GM23338 (cell line): ENCODE measurements around the gene LGALS3. TPM values are rescaled to one million over a fixed set of nuclear protein-coding genes. Genes with fewer than 3 reads are reported as not detected.

Experiments used
- ATAC-seq: fragments of 200-7000 bp; cut with Tn5 transposase; 3 replicates; pipeline ENCODE4 v1.9.1; 2020
- DNase-seq: peaks from one replicate; pipeline ENCODE4 v3.0.0-alpha.2; 2015; ENCODE audit warnings: low spot score
- H2AFZ ChIP-seq: fragments of 200-600 bp; sonication (generic); 2 replicates; pipeline ENCODE4 v1.8.0; 2016; ENCODE audit warnings: antibody characterized with exemption, mild to moderate bottlenecking, moderate library complexity
- H3F3A ChIP-seq: fragments of 200-600 bp; sonication (generic); replicated peaks from 2 replicates; pipeline ENCODE4 v1.8.0; 2017; ENCODE audit warnings: antibody characterized with exemption, mixed run types, low read depth
- H3K27ac ChIP-seq: fragments of 200-600 bp; sonication (generic); 2 replicates; pipeline ENCODE4 v1.6.1; 2016; ENCODE audit warnings: low read depth
- H3K27me3 ChIP-seq: fragments of 200-600 bp; sonication (generic); 2 replicates; pipeline ENCODE4 v1.8.0; 2016; ENCODE audit warnings: mild to moderate bottlenecking, mixed run types, moderate library complexity; ENCODE audit not compliant: insufficient read depth
- H3K36me3 ChIP-seq: fragments of 200-600 bp; sonication (generic); 2 replicates; pipeline ENCODE4 v1.8.0; 2016; ENCODE audit warnings: mild to moderate bottlenecking; ENCODE audit not compliant: insufficient read depth
- H3K4me1 ChIP-seq: fragments of 200-600 bp; sonication (generic); 2 replicates; pipeline ENCODE4 v1.8.0; 2016; ENCODE audit warnings: mild to moderate bottlenecking, moderate library complexity; ENCODE audit not compliant: insufficient read depth
- H3K4me2 ChIP-seq: fragments of 200-600 bp; sonication (generic); 2 replicates; pipeline ENCODE4 v1.7.1; 2017; ENCODE audit warnings: mixed run types
- H3K4me3 ChIP-seq: fragments of 200-600 bp; sonication (generic); 2 replicates; pipeline ENCODE4 v1.6.1; 2016; ENCODE audit warnings: mixed run types
- H3K79me2 ChIP-seq: fragments of 200-600 bp; sonication (generic); replicated peaks from 2 replicates; pipeline ENCODE4 v1.8.0; 2017; ENCODE audit warnings: mild to moderate bottlenecking; ENCODE audit not compliant: insufficient read depth
- H3K9me2 ChIP-seq: fragments of 200-600 bp; sonication (generic); 2 replicates; pipeline ENCODE4 v1.8.0; 2017; ENCODE audit not compliant: insufficient read depth
- H4K20me1 ChIP-seq: fragments of 200-600 bp; sonication (generic); replicated peaks from 2 replicates; pipeline ENCODE4 v1.8.0; 2017; ENCODE audit warnings: mild to moderate bottlenecking; ENCODE audit not compliant: insufficient read depth
- H3K27ac Mint-ChIP-seq: 2 replicates; pipeline ENCODE4 v1.8.0; 2020; ENCODE audit warnings: inconsistent platforms, mild to moderate bottlenecking, moderate library complexity, mixed read lengths
- H3K27me3 Mint-ChIP-seq: 3 replicates; pipeline ENCODE4 v1.8.0; 2022; ENCODE audit warnings: low read depth, mild to moderate bottlenecking, moderate library complexity, mixed read lengths, inconsistent platforms; ENCODE audit not compliant: insufficient read depth, poor library complexity
- H3K36me3 Mint-ChIP-seq: 3 replicates; pipeline ENCODE4 v1.8.0; 2021; ENCODE audit warnings: low read depth, mild to moderate bottlenecking, inconsistent platforms, moderate library complexity, mixed read lengths
- H3K4me1 Mint-ChIP-seq: 3 replicates; pipeline ENCODE4 v1.8.0; 2020; ENCODE audit warnings: mild to moderate bottlenecking, inconsistent platforms, mixed read lengths
- H3K4me3 Mint-ChIP-seq: 3 replicates; pipeline ENCODE4 v1.8.0; 2021; ENCODE audit warnings: moderate library complexity, mild to moderate bottlenecking, inconsistent platforms, mixed read lengths
- H3K9me3 Mint-ChIP-seq: 3 replicates; pipeline ENCODE4 v1.8.0; 2020; ENCODE audit warnings: moderate library complexity, mild to moderate bottlenecking, inconsistent platforms, mixed read lengths
- CREB1 ChIP-seq: fragments of 250-450 bp; sonication (Bioruptor Pico); IDR thresholded peaks from 2 replicates; pipeline ENCODE4 v1.5.0; 2020; ENCODE audit warnings: low read depth, mild to moderate bottlenecking, moderate library complexity
- CTCF ChIP-seq, 2 experiments: fragments of 200-600 bp in 1 of 2; sonication (generic) in 1 of 2; conservative IDR thresholded peaks; 2 replicates each; pipeline versions ENCODE4 v1.5.1 to v1.6.1; 2016 to 2017; ENCODE audit warnings: antibody characterized with exemption in 2 of 2, low read depth in 2 of 2, mild to moderate bottlenecking in 2 of 2, moderate library complexity in 1 of 2
- ETS1 ChIP-seq: IDR thresholded peaks from 2 replicates; pipeline ENCODE4 v1.6.1; 2016; ENCODE audit warnings: antibody characterized with exemption
- EZH2 ChIP-seq: fragments of 200-600 bp; sonication (generic); IDR thresholded peaks from one replicate; pipeline ENCODE4 v1.8.0; 2017; ENCODE audit warnings: antibody characterized with exemption, mild to moderate bottlenecking, low read depth; ENCODE audit not compliant: unreplicated experiment
- EZH2phosphoT487 ChIP-seq: fragments of 200-600 bp; sonication (generic); IDR thresholded peaks from one replicate; pipeline ENCODE4 v1.8.1; 2018; ENCODE audit warnings: antibody characterized with exemption; ENCODE audit not compliant: unreplicated experiment
- JUNB ChIP-seq: IDR thresholded peaks from one replicate; pipeline ENCODE4 v1.6.1; 2016; ENCODE audit warnings: antibody characterized with exemption; ENCODE audit not compliant: unreplicated experiment
- NANOG ChIP-seq: IDR thresholded peaks from 2 replicates; pipeline ENCODE4 v1.6.1; 2016; ENCODE audit warnings: antibody characterized with exemption, borderline replicate concordance
- POLR2AphosphoS5 ChIP-seq: IDR thresholded peaks from 2 replicates; pipeline ENCODE4 v1.6.1; 2016; ENCODE audit warnings: antibody characterized with exemption, low read depth
- REST ChIP-seq: IDR thresholded peaks from one replicate; pipeline ENCODE4 v1.6.1; 2018; ENCODE audit warnings: antibody characterized with exemption; ENCODE audit not compliant: unreplicated experiment
- STAT1 ChIP-seq: IDR thresholded peaks from one replicate; pipeline ENCODE4 v1.6.1; 2016; ENCODE audit warnings: antibody characterized with exemption; ENCODE audit not compliant: unreplicated experiment
- ZNF114 ChIP-seq: fragments of 250-450 bp; sonication (Bioruptor Pico); IDR thresholded peaks from 2 replicates; pipeline ENCODE4 v1.5.0; 2020; ENCODE audit warnings: mild to moderate bottlenecking, moderate library complexity
- polyA plus RNA-seq: library from polyadenylated mRNA; unstranded; fragments of >200 nt; fragmentation: Nextera tagmentation; extraction: Ambion mirVana; gene quantifications from 2 replicates; pipeline ENCODE4 v1.2.1, GENCODE V29; 2016
- total RNA-seq: library from RNA; depleted of rRNA; stranded (reverse); fragments of >200 nt; shearing (Covaris generic); gene quantifications from 2 replicates; pipeline ENCODE4 v1.2.3, GENCODE V29; 2014

LGALS3 gene
- total and polyA plus RNA-seq, 2 experiments from 2014 or later, result 7.2 to 10.9 TPM

GRCh38 chr14:55085060-55085660 is 43.9 kb upstream of the LGALS3 start (continued):
- TF ChIP-seq NANOG (no peak), CREB1 (CRISPR knock-in tag) (no peak), EZH2phosphoT487 (no peak), POLR2AphosphoS5 (no peak), ETS1 (no peak), STAT1 (no peak), JUNB (no peak), CTCF (conservative IDR thresholded peaks at IDR 0.05; ENCODE audit: low read depth in 2 of 2) (no peak), ZNF114 (CRISPR knock-in tag) (no peak)

GRCh38 chr14:55086938-55087337 is 42.1 kb upstream of the LGALS3 start:
- H3K4me1 Mint-ChIP-seq, result peaks cover 3% of the 10 kb centered on the region; the same call in 1 of the 3 replicates
- H3K4me3 ChIP-seq, result no peak overlapping the region
- H3K4me2 ChIP-seq, result no peak overlapping the region
- H3K9me3 Mint-ChIP-seq, result no peaks in the 10 kb centered on the region; the same call in 2 of the 3 replicates
- no peaks in the 10 kb centered on the region for H3K27me3 ChIP-seq
- H3K27ac Mint-ChIP-seq, result no peak overlapping the region
- H2AFZ ChIP-seq, result no peak overlapping the region
- ATAC-seq (no peak), DNase-seq (no peak)
- H3K27ac ChIP-seq, result no peak overlapping the region
- no peaks in the 10 kb centered on the region for H3K36me3 Mint-ChIP-seq
- H3K9me2 ChIP-seq, result no peaks in the 10 kb centered on the region
- H3K4me1 ChIP-seq, result no peaks in the 10 kb centered on the region
- no peaks in the 10 kb centered on the region for H3K36me3 ChIP-seq
- H3K79me2 ChIP-seq, result no peaks in the 10 kb centered on the region
- no peaks in the 10 kb centered on the region for H4K20me1 ChIP-seq
- H3F3A ChIP-seq, result no peaks in the 10 kb centered on the region
- no peaks in the 10 kb centered on the region for H3K27me3 Mint-ChIP-seq
- H3K4me3 Mint-ChIP-seq, result no peak overlapping the region
- TF ChIP-seq EZH2 (no peak), REST (no peak), CTCF (conservative IDR thresholded peaks at IDR 0.05; ENCODE audit: low read depth in 2 of 2) (no peak), ETS1 (no peak), JUNB (no peak), STAT1 (no peak), NANOG (no peak)
